ENCODE results near the gene SETD4.
"Not testable (repeated sequence)": the region's sequence is repeated elsewhere in the genome, so short reads cannot be mapped to it uniquely, and the experiment has no call there.

DNA sequence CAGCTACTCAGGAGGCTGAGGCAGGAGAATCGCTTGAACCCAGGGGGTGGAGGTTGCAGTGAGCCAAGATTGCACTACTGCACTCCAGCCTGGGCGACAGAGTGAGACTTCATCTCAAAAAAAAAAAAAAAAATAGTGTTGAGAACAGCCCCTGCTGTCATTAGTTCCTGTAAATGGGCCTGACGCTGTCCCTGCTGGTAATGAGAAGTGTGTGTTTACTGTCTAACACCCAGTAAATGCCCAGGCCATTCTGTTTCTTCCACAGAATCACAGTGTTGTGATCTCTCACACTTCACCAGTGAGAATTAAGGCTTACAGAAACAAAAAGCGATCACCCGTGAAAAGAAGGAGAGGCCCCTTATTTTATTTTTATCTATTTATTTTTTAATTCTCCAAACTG lies 13.6 kb upstream of the SETD4 start:
- TF ChIP-seq, protein P1, sequence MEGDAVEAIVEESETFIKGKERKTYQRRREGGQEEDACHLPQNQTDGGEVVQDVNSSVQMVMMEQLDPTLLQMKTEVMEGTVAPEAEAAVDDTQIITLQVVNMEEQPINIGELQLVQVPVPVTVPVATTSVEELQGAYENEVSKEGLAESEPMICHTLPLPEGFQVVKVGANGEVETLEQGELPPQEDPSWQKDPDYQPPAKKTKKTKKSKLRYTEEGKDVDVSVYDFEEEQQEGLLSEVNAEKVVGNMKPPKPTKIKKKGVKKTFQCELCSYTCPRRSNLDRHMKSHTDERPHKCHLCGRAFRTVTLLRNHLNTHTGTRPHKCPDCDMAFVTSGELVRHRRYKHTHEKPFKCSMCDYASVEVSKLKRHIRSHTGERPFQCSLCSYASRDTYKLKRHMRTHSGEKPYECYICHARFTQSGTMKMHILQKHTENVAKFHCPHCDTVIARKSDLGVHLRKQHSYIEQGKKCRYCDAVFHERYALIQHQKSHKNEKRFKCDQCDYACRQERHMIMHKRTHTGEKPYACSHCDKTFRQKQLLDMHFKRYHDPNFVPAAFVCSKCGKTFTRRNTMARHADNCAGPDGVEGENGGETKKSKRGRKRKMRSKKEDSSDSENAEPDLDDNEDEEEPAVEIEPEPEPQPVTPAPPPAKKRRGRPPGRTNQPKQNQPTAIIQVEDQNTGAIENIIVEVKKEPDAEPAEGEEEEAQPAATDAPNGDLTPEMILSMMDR (IDR thresholded peaks at IDR 0.05; ENCODE audit: low read depth, low read length, poor library complexity, severe bottlenecking): not testable (repeated sequence)
- not testable (repeated sequence) for TF ChIP-seq EZH2phosphoT487 (IDR thresholded peaks at IDR 0.05; ENCODE audit: borderline replicate concordance, low read length)
